Measurements from ENCODE around the gene MICAL2.

DNA sequence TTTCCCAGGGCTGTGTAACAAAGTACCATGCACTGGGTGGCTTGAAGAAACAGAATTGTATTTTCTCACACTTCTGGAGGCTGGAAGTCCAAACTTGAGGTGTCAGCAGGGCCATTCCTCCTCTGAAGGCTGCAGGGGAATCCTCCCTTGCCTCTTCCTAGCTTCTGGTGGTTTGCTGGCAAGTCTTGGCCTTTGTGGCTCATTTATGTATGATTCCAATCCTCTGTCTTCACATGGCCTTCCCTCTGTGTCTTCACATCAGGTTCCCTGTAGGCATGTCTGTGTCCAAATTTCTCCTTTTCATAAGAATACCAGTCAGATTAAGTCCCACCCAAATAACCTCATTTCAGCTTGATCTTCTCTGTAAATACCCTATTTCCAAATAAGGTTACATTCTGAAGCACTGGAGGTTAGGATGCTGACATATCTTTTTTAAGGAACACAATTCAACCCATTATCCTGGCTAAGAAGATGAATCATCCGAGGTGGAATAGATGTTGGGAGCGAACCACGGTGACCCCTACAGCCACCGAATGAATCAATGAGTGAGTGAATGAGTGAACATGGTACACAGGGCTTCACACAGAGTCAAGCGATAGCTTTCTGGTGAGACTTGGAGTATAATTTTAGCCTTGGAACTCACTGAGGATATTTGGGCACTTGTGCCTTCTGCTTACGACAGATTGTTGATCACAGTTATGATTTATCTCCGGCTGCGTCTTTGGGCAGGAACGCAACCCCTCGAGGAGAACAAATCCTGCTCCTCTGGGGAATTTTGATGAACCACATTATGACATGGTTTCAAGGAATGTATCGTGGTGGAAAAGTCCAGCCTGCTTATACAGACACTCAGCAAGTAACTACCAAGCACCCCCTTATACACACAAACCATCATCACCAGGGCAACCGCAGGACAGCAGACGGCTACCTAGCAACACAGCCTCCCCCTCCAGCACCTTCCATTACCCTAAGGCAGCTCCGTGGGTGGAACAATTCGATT is 34.3 kb upstream of the MICAL2 start:
- TF ChIP-seq, protein P1, sequence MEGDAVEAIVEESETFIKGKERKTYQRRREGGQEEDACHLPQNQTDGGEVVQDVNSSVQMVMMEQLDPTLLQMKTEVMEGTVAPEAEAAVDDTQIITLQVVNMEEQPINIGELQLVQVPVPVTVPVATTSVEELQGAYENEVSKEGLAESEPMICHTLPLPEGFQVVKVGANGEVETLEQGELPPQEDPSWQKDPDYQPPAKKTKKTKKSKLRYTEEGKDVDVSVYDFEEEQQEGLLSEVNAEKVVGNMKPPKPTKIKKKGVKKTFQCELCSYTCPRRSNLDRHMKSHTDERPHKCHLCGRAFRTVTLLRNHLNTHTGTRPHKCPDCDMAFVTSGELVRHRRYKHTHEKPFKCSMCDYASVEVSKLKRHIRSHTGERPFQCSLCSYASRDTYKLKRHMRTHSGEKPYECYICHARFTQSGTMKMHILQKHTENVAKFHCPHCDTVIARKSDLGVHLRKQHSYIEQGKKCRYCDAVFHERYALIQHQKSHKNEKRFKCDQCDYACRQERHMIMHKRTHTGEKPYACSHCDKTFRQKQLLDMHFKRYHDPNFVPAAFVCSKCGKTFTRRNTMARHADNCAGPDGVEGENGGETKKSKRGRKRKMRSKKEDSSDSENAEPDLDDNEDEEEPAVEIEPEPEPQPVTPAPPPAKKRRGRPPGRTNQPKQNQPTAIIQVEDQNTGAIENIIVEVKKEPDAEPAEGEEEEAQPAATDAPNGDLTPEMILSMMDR (IDR thresholded peaks at IDR 0.05): no peak
- no peak for TF ChIP-seq POLR2A (IDR thresholded peaks at IDR 0.05)
